NOMO-1 (cell line): ENCODE results near the gene NKD2.
"Not testable (repeated sequence)": the region's sequence is repeated elsewhere in the genome, so short reads cannot be mapped to it uniquely, and the experiment has no call there.

Source experiments
- DNase-seq, 2 experiments: peaks; one replicate each; lab custom pipeline; 2025; ENCODE audit not compliant: unreplicated experiment in 2 of 2; lab: John Stamatoyannopoulos, UW

Gene NKD2

DNA sequence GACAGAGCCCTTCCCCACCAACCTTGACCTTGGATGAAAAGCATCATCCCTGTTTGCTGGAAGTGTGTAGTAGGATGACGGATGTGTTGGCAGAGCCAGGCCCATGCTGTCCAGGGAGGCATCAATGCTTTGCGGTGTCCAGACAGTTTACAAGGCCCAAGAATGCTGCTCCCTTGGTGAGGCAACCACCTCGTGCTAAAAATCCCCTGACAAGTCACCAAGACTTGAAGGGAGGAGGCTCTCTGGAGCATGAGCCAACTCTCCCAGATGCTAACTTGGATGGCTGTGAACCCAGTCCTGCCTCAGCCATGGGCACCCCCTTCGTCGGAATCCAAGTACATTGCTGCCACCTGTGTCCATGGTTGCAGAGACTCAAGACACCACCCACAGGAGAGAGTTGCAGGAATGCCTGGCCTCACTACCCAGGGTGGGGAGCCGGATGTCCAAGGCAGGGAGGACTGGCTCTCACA lies 9.5 kb upstream of the NKD2 start:
- no peak for DNase-seq

DNA sequence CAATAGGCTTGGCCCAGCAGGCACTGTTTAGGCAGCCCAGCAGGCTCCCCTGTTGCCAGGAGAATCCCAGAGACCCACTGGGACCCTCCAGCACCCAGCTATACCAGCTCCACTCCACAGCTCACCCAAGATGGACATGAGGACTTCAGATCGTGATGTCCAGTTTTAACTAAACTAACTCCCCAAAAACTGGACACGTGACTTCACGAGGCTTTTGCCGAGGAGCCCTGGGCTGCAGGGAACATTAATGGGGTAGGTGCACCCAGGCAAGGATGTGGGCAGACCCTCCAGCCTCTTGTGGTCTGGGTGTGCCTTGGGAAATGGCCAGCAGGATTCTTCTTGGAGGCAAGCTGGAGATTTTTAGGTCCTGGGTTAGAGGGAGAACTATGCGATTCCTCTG lies 8.9 kb upstream of the NKD2 start:
- DNase-seq = no peak

DNA sequence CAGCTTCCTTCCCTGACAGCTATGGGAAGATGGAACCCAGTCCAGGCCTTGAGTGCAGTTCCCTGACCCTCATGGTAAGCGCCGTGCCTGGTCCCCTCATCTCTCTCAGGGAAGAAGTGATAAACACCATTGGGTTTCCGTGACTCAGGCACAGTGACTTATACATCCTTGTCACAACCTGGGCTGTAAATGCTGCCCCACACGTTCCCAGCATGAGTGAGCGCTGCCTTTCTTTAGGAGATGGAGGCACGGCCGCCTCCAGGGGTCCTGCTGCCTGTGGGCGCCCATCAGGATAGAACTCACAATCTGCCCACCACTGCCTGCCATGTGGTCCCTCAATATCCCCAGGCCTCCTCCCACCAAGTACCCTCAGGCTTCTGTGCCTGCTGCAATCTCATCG lies 8.3 kb upstream of the NKD2 start:
- no peak for DNase-seq

DNA sequence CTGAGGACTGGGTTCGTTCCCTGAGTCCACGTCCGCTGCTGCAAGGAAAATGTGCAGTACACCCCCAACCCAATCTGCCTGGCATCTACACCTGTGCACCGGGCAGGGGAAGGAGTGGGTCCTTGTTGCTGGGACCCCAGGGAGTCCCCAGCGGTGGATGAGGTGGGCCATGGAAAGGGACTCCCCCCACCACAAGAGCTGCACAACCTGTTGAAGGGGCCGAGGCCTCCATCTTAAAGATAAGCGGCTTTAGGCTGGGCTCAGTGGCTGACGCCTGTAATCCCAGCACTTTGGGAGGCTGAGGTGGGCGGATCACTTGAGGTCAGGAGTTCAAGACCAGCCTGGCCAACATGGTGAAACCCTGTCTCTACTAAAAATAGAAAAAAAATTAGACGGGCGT lies 7.8 kb upstream of the NKD2 start:
- not testable (repeated sequence) for DNase-seq

DNA sequence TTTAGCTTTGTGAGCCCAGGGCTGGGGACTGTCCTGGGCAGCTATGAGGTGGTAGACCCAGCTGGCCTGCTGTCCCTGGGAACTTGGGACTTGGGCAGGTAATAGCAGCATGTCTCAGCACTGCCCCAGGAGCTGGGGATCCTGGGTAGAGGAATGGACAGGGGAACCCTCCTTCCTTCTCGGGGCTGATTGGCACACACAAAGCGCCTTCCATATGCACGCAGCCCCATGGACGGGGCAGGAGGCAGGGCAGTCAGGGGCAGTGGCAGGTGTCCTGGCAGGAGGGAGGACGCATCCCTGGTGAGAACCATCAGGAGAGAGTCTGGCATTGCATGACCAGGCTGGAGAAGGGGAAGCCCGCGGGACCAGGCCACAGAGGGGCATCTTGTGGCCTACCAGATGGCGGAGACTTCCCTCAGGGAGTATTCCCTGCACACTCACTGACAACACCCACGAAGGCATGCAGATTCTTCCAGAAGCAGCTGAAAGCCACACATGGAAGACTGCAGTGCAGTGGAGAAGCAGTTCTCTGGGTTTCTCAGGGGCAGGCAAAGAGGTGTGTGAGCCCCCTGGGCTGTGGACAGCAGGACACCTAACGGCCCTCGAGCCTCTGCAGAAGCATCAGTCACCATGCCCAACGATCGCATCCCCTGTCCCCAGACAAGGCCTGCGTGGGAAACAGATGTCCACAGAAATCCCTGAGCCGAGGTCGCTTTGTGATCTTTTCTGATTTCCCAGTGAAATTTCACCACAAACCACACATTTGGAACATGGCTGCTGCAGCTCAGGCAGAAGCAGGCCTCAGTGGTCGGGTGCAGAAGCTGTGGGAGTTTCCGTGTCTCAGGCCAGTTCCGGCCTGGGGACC lies 7.0 kb upstream of the NKD2 start:
- DNase-seq = no peak

DNA sequence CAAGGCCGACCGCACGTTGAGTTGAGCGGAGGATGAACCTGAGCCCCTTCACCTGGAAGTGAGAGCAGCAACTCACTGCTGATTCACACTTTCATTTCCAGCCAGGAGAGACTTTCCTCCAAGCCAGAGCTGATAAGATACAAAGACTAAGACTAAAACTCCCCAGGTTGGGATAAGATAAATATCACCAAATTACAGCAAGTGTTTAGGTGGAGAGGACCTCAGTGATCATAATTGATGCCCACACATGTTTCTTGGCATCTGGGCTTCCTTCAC lies 6.4 kb upstream of the NKD2 start:
- no peak for DNase-seq

DNA sequence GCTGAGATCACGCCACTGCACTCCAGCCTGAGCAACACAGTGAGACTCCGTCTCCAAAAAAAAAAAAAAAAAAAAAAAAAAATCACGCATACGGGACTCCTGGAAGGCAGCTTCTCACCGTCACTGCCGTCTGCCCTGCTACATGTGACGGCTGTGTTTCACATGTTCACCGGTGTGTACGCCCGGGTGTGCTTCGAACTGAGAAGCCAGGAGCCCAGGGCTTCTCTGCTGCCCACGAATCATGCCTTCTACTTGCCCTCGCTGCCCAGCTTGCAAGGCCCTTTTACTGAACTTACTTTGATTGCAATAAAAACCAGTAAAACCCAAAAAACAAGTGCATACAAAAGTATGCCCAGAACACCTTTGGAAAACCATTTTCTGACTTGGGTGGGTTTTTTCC lies 5.8 kb upstream of the NKD2 start:
- DNase-seq = no peak

DNA sequence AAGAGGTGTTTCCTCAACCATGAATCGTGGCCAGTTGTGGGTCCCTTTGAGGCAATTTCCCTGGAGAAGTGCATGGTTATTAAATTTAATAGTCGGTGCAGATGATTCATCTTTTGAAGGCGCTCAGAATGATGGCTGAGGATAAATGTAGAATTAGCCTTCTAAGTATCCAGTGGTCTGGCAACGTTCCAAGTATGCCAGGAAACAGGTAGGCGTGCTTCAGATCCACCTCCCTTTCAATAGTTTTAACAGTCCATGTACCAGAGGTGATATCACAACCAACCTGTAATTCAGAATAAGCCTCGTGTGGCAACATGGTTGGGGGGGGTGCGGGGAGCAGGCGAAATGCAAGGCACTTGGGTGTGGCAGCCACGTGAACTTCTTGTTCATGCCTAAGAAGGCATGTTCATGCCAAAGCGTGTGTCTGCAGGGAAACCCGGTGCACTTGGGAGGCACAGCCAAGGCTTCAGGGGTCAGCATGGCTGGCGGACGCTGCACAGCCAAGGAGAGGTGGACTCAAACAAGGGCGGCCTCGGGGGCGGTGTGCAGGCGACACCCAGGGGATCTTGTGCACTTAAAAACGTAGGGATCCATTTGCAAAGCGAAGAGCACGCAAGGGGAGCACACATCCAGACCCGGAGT lies 5.2 kb upstream of the NKD2 start:
- DNase-seq = peak; percentile 31 to 39

DNA sequence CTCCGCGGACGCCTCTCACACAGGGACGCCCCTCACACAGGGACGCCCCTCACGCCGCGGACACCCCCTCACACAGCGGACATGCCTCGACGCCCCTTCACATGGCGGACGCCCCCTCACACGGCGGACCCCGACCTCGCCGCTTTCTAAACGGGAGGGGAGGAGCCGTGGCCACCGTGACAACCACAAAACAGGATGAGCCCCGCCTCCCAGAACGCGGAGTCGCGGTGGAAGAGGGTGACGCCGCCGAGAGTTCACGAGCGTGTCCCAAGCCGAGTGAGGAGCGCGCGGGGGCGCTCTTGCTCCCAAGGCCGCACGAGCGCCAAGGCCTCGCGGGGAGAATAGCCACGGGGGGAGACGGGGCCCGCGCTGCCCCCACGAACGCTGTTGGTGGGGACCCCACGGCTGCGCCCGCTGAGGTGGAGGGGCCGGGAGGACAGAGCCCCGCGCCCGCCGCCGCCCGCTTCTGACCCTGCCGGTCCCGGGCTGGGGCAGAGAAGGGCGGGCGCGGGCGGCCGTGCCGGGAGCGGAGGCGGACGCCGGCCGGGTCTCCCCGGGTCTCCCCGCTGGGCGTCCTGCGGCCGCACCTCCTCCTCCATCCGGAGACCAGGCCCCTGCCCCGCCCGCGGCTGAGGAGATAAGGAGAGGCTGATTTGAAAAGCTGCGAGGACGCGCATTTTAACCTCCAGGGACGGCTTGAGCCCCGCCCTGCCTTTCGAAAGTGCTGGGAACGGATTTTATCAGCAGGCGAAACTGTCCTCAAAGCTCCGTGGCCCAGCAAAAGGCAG lies 3.9 kb upstream of the NKD2 start:
- DNase-seq = peak; percentile 46 to 73

DNA sequence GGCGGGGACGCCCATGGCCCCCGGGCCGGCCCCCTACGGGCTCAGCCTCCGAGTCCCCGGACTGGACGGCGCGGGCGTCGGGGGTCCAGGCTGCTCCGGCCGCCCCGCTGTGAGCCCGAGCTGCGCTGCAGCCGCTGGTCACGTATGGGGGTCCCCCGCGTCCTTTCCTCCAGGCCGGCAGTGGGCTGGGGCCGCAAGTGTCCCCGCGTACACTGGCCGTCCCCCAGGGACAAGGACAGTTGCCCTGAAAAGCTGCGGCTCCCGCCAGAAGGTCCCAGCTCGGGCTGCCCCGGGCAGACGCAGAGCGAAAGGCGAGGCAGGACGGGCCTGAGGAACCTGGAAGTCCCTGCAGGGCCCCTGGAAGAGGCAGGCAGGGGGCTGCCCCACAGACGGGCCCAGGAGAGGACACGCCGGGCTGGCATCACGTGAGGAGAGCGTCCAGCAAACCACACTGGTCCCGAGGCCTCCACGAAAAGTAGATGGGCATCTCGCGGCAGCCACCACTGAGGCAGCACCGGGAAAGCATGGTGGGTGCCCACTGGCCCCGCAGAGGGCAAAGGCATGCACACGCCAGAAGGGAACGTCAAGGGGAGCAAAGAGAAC lies 3.3 kb upstream of the NKD2 start:
- no peak for DNase-seq

DNA sequence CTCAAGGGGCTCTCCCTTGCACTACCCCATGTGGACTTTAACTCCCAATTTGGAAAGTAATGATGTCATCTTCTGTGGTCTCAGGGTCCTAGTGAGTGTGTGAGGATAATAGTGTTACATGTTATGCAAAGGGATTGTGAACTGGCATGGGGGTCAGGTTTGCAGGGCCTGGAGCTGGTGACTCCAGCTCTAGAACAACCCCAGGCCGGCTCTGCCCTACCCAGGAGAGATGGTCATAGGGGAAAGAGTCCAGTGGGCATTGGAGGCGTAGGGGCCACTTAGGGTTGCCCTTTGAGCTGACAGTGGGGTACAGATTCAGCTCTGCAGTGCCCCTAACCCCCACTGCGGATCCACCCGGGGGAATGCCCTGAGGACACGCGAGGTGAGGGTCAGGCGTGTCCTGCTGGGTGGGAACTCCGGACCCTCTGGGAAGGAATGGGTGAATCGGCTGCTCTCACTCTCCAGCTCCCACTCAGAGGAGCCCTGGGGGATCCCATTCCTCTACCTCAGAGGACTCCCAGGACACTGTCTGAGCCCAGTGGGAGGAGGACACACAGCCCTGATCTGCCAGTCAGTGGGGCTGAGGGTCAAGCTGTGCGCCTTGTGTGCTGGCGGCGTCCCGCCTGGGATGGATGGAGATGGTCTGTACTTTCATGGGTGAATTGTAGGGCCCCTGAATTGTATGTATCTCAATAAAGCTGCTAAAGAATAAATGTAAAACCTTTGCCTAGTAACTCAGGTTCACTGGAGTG lies 2.5 kb upstream of the NKD2 start:
- no peak for DNase-seq

DNA sequence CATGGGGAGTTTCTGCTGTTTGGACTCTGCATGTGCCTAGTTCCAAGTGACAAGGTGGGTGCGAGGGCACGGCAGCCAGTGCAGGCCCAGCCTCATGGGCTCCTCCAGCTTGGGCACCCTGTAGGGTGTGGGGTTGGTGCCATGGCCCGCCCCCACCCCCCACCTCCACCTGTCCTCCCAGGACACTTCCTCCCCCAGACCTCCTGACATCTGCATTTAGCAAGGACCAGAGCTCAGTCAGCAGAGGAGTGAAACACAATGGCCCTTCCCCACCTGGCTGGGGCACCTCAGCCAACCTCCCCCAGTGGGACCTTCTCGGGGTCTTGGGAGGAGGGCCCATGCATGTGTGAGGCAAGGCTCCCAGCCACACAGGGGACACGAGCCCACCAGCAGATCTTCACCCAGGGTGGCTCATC lies 1.9 kb upstream of the NKD2 start:
- no peak for DNase-seq

DNA sequence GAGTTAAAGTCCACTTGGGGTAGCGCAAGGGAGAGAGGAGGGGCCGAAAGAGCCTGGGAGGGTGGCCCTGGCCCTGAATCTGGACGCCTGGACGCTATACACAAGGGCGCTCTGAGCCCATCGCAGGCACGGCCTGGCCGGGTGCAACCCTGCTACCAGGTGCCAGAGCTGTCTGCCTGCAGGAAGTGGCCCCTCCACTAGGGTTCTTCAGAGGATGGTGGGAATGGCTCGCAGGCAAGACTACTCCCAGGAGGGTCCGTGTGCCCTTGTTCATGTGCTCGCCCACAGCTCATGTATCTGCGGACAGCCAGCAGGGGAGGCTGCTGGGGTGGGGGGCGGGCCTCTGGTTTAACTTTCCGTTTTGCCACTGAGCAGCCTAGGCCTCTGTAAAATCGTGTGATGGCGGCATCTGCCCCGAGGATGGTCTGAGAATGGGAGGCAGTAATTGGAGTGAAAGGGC lies 1.4 kb upstream of the NKD2 start:
- no peak for DNase-seq

DNA sequence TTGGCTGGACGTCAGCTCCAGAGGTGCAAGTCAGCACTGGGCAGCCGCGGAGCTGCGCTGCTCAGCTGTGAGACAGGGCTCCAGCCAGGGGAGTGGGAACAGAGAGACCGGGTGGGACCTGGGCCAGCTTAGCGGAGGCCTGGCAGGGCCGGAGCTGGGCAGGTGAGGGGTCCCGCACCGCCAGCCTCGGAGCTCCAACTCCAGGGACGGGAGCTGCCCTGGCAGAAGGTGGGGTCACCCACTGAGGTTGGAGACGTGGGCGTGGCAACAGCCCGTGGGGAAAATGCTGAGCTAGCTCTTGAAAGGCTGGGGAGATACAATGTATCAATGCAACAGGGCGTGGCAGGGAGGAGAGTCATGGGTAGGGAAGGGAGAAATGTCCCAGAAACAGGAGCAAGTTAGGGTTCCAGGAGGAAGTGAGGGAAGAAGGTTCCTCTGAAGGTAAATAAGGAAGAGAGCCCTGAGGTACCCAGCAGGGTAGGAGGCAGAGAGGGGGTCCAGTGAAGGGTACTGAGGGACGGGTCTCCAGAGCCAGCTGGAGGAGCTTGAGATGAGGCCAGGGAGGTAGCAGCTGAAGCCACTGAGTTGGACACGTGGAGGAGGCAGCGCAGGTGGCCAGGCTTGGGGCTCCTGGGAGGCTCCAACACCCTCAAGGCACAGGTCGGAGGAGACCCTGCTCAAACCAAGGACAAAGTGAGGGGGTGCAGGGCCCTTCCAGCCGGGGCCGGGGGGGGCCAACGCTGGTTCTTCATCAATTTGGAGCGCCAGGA lies 736 bp upstream of the NKD2 start:
- DNase-seq = no peak

DNA sequence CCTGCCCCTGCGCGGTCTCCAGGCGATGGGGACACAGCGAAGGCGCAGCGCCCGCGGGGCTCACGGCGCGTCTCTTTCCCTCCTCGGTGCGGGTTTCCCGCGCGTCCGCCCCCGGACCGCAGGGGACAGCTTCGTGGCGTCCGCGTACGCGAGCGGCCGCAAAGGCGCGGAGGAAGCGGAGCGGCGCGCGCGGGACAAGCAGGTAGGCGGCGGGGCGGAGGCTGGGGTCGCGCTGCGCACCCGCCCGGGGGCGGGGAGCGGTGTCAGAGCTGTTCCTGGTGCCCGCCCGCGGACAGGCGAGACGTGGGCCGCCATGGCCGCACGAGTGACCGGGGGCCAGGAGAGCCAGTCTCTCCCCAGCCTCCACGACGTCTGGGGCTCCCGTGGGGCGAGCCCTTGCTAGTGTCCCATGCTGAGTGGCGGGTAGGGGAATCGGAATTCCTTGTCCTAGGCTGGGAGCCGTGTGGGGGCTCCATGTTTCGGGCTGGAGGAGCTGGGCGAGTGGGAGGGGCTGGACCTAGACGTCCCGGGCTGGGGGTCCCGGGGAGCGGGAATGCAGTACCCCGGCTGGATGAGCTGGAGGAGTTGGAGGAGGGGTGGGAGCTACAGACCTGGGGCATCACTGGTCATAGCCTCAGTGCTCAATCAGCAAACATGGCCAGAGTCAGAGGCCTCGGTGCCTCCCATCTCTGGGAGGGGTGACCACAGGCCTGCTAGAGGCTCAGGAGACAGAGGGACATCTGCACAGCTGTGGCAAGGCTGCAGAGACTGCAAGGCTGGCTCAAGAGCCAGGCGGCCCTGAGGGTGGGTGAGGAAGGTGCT lies 968 bp downstream of the NKD2 start:
- DNase-seq = no peak

DNA sequence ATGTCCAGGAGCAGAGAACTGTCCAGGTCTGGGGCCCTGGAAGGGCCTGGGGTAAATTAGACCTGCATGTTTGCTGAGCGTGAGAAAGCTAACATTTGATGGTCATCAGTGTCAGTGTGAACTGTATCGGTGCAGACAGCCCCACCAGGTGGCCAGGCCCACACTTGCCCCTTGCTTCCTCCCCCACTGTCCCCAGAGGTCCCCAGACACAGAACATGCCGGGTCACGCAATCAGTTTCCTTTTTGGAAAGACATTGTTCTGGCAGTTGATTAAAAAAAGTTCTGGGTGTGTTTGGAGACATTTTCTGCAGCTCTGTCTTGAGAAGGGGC lies 1.5 kb downstream of the NKD2 start:
- DNase-seq = peak; percentile 39 to 51

DNA sequence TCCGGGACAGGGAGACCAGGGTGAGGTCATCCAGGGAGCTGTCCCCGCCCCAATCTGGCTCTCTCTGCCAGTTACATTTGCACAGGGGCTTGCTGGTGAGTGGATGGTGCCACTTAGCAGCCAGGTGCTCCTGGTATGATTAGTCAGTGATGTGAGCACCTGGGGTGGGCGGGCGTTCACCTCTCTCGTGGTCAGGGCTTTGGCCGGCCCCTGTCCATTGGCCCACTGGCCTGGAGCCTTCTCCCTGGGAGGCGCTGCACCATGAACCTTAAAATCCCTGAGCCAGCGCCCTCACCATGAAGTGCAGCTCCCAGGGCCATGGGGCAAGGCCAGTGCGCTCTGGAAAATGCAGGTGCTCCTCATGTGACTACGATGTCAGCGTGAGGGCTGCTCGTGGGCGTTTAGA lies 2.0 kb downstream of the NKD2 start:
- no peak for DNase-seq

DNA sequence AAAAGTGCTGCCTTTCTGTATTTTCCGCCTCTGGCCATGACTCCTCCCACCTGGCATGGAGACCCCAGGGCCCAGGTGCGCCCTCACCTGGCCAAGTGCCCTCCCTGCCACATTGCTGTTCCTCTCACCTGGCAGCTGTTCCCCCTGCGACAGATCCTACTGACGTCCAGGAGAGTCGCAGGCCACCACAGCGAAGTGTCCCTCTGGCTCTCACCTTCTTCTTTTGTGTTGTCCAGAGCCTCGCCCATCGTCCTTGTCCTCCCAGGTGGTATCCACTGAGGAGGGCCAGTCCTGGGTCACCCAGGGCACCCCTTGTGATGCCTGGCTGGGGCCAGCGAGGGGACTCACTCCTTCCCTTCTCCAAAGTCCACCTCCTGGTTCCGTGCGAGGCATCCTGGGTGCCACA lies 2.6 kb downstream of the NKD2 start:
- DNase-seq = peak in 1 of 2 experiments; percentile 47

DNA sequence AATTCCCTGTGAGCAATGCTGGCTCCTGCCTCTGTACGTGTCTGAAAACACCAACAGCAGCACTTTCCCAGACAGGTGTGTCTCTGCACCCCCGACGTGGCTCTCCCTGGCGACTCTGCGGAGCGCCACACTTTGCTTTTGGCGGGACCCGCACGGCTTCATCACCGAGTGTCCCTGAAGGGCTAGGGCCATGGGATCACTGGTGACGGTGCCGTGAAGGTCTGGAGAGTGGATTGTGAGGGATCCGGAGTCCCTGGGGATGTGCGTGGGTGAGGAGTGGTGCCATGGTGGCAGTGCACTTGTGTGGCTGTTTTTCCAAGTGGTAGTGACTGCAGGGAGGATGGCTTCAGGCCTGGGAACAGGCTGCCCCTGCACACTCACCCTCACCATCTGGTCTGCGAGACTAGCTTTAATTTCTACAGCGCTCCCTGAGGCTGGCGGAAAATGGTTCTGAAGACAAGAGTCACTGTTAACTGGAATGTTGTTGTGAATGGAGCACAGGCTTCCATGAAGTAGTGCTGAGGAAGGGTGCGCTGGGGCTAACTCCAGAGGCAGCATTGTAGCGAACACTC lies 3.2 kb downstream of the NKD2 start:
- DNase-seq = no peak
